MM.1S (cell line): ENCODE data around the gene ZNHIT2.

ENCODE experiments used
- DNase-seq: peaks from one replicate; pipeline ENCODE4 v3.0.0-alpha.2; 2015
- H2AFZ ChIP-seq: fragments of 300-600 bp; sonication (generic); 2 replicates; pipeline ENCODE4 v1.6.0; 2016; ENCODE audit warnings: antibody characterized with exemption, low read length
- H3F3A ChIP-seq: fragments of 300-600 bp; sonication (generic); 2 replicates; pipeline ENCODE4 v1.6.1; 2016; ENCODE audit warnings: mild to moderate bottlenecking, antibody characterized with exemption, low read length, moderate library complexity, mixed read lengths; ENCODE audit not compliant: insufficient read depth
- H3K27ac ChIP-seq: fragments of 300-600 bp; sonication (generic); 2 replicates; pipeline ENCODE4 v1.5.1; 2016; ENCODE audit warnings: mild to moderate bottlenecking, low read length
- H3K27me3 ChIP-seq: fragments of 300-600 bp; sonication (generic); replicated peaks from 2 replicates; pipeline ENCODE4 v1.6.0; 2016; ENCODE audit warnings: low read length; ENCODE audit not compliant: insufficient read depth
- H3K36me3 ChIP-seq: fragments of 300-600 bp; sonication (generic); replicated peaks from 2 replicates; pipeline ENCODE4 v1.6.1; 2016; ENCODE audit warnings: mild to moderate bottlenecking, low read length, mixed read lengths; ENCODE audit not compliant: insufficient read depth
- H3K4me1 ChIP-seq: fragments of 300-600 bp; sonication (generic); 2 replicates; pipeline ENCODE4 v1.6.1; 2016; ENCODE audit warnings: low read length, mixed read lengths
- H3K4me2 ChIP-seq: fragments of 300-600 bp; sonication (generic); 2 replicates; pipeline ENCODE4 v1.6.0; 2016; ENCODE audit warnings: low read depth, low read length
- H3K4me3 ChIP-seq: fragments of 300-600 bp; sonication (generic); 2 replicates; pipeline ENCODE4 v1.5.1; 2016; ENCODE audit warnings: low read length, mixed read lengths
- H3K79me2 ChIP-seq: fragments of 300-600 bp; sonication (generic); 2 replicates; pipeline ENCODE4 v1.6.1; 2016; ENCODE audit warnings: mixed run types, low read length, mixed read lengths
- H3K9ac ChIP-seq: fragments of 300-600 bp; sonication (generic); 2 replicates; pipeline ENCODE4 v1.6.1; 2016; ENCODE audit warnings: low read length, mixed read lengths
- H3K9me2 ChIP-seq: fragments of 300-600 bp; sonication (generic); replicated peaks from 2 replicates; pipeline ENCODE4 v1.6.1; 2016; ENCODE audit warnings: mild to moderate bottlenecking, low read length, mixed read lengths; ENCODE audit not compliant: insufficient read depth
- H3K9me3 ChIP-seq: fragments of 300-600 bp; sonication (generic); replicated peaks from 2 replicates; pipeline ENCODE4 v1.6.1; 2016; ENCODE audit warnings: mild to moderate bottlenecking, low read length, mixed read lengths; ENCODE audit not compliant: insufficient read depth
- H4K20me1 ChIP-seq: fragments of 300-600 bp; sonication (generic); 2 replicates; pipeline ENCODE4 v1.6.1; 2016; ENCODE audit warnings: mild to moderate bottlenecking, low read length, moderate library complexity, mixed read lengths; ENCODE audit not compliant: insufficient read depth
- CTCF ChIP-seq: fragments of 300-600 bp; sonication (generic); IDR thresholded peaks from 2 replicates; pipeline ENCODE4 v1.5.1; 2016; ENCODE audit warnings: antibody characterized with exemption, low read length, mixed read lengths
- EZH2 ChIP-seq: fragments of 300-600 bp; sonication (generic); optimal IDR thresholded peaks from 2 replicates; pipeline ENCODE3; 2017; ENCODE audit warnings: low read depth, mild to moderate bottlenecking, antibody characterized with exemption, low read length, mixed read lengths
- EZH2phosphoT487 ChIP-seq: fragments of 300-600 bp; sonication (generic); IDR thresholded peaks from 2 replicates; pipeline ENCODE4 v1.6.1; 2018; ENCODE audit warnings: antibody characterized with exemption, low read length

The ZNHIT2 gene

DNA sequence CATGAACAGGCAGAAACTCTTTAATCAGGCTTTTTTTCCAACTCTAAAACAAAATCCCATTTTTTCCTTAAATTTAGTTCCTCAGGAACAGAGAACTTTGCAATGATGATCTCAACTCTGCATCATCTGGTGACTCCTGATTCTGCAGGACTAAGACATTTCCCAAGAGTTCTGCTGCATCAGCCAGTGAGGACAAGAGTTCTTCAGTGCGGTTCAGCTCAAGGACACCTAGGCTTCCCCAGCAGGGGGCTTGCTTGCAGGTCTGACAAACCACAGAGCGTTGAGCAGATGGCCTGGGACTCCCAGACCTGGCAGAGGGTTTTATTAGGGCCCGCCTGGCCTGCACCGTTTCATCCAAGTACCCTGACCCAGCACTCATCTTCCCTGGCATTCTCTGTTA lies 40.0 kb downstream of the ZNHIT2 start:
- Histone ChIP-seq H2AFZ (no peak overlapping the region), H3K9me2 (no peaks in the 10 kb centered on the region), H3K4me1 (peaks cover 25% of the 10 kb centered on the region), H3K9ac (no peak overlapping the region), H3K79me2 (peaks cover 56% of the 10 kb centered on the region), H3F3A (peaks cover 18% of the 10 kb centered on the region; the same call in 1 of the 2 replicates), H3K36me3 (0 out of 2 replicates have a peak, but pooled peaks cover 6% of the 10 kb centered on the region), H4K20me1 (no peaks in the 10 kb centered on the region), H3K4me2 (no peak overlapping the region), H3K27ac (no peak overlapping the region), H3K9me3 (no peaks in the 10 kb centered on the region), H3K27me3 (no peaks in the 10 kb centered on the region), H3K4me3 (no peak overlapping the region)
- no peak for TF ChIP-seq CTCF
- no peak for TF ChIP-seq EZH2
- TF ChIP-seq EZH2phosphoT487, result no peak
- no peak for DNase-seq

DNA sequence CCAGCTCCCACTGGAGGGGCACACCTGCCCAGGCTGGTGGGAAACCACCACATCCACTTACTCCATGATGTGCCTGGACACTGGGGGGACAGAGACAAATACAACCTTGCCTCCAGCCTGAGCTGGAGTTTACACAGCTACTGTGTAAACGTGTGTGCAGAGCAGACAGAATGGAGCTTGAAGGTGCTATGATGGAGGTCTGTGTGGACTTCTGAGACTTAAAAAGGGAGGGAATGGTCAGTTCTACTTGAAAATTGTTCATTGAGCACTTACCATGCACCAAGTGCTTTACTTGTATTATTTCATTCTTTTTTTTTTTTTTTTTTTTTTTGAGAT lies 44.9 kb downstream of the ZNHIT2 start:
- Histone ChIP-seq H3K27me3 (no peaks in the 10 kb centered on the region), H3K27ac (no peak overlapping the region; the same call in 1 of the 2 replicates), H3K9ac (no peak overlapping the region), H3K4me3 (no peak overlapping the region), H3F3A (no peaks in the 10 kb centered on the region), H3K4me1 (peaks cover 12% of the 10 kb centered on the region), H4K20me1 (no peaks in the 10 kb centered on the region), H3K9me2 (no peaks in the 10 kb centered on the region), H3K4me2 (no peak overlapping the region), H2AFZ (peak overlapping the region; percentile 3; the same call in 1 of the 2 replicates), H3K9me3 (no peaks in the 10 kb centered on the region), H3K36me3 (0 out of 2 replicates have a peak, but pooled peaks cover 4% of the 10 kb centered on the region), H3K79me2 (peaks cover 10% of the 10 kb centered on the region)
- DNase-seq, result no peak
- TF ChIP-seq EZH2 (no peak), EZH2phosphoT487 (no peak), CTCF (no peak)

DNA sequence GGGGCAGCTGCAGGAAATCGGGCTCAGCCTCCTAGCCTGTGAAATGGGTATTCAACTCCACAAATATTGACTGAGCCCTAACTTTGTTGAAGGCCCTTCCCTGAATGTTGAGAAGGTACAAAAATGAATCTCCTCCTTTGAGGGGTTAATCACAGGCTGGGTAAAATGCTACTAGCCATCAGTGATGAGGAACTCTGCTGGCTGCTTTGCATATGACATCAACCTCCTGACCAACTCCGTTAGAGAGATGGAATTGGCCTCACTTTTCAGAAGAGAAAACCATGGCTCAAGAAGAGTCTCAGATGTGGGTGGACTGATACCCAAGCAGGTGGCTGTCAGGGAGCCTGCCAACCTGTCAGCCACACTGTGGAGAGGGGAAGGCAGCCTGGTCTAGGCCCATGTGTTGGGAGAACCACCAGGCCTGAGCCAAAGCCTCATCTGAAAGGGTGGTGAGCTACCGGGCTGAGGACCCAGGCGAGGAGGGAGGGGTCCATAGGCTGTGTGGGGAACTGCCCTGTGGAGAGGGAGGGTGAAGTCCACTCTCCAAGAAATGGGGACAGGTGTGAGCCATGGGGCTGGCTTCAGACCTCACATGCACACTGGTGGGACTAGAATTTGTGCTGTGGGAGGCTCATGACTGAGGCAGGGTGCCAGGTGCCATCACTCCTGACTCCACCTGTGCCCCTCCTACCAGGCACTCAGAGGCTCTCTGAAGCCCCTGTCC lies 45.4 kb downstream of the ZNHIT2 start:
- Histone ChIP-seq H3K79me2 (peaks cover 4% of the 10 kb centered on the region), H3K36me3 (no peaks in the 10 kb centered on the region), H3K27ac (peak overlapping the region; percentile 8; the same call in 1 of the 2 replicates), H3K4me3 (no peak overlapping the region), H3K9me3 (no peaks in the 10 kb centered on the region), H3K4me1 (peaks cover 12% of the 10 kb centered on the region), H3K9ac (no peak overlapping the region), H3K9me2 (no peaks in the 10 kb centered on the region), H3K27me3 (no peaks in the 10 kb centered on the region), H4K20me1 (no peaks in the 10 kb centered on the region), H3F3A (no peaks in the 10 kb centered on the region), H3K4me2 (no peak overlapping the region), H2AFZ (peak overlapping the region; percentile 3; the same call in 1 of the 2 replicates)
- no peak for DNase-seq
- TF ChIP-seq EZH2phosphoT487 (no peak), CTCF (0 out of 2 replicates have a peak, but pooled peaks have one; percentile 3)
